Dedifferentiated amniotic fluid mesenchymal stem cell (primary cell): ENCODE results near the gene KLHL20.
"Not testable (repeated sequence)": the region's sequence is repeated elsewhere in the genome, so short reads cannot be mapped to it uniquely, and the experiment has no call there.

Experiments
- DNase-seq: peaks from one replicate; pipeline ENCODE4 v3.0.0-alpha.2; 2016; ENCODE audit errors: extremely low spot score

Gene KLHL20, protein sequence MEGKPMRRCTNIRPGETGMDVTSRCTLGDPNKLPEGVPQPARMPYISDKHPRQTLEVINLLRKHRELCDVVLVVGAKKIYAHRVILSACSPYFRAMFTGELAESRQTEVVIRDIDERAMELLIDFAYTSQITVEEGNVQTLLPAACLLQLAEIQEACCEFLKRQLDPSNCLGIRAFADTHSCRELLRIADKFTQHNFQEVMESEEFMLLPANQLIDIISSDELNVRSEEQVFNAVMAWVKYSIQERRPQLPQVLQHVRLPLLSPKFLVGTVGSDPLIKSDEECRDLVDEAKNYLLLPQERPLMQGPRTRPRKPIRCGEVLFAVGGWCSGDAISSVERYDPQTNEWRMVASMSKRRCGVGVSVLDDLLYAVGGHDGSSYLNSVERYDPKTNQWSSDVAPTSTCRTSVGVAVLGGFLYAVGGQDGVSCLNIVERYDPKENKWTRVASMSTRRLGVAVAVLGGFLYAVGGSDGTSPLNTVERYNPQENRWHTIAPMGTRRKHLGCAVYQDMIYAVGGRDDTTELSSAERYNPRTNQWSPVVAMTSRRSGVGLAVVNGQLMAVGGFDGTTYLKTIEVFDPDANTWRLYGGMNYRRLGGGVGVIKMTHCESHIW

DNA sequence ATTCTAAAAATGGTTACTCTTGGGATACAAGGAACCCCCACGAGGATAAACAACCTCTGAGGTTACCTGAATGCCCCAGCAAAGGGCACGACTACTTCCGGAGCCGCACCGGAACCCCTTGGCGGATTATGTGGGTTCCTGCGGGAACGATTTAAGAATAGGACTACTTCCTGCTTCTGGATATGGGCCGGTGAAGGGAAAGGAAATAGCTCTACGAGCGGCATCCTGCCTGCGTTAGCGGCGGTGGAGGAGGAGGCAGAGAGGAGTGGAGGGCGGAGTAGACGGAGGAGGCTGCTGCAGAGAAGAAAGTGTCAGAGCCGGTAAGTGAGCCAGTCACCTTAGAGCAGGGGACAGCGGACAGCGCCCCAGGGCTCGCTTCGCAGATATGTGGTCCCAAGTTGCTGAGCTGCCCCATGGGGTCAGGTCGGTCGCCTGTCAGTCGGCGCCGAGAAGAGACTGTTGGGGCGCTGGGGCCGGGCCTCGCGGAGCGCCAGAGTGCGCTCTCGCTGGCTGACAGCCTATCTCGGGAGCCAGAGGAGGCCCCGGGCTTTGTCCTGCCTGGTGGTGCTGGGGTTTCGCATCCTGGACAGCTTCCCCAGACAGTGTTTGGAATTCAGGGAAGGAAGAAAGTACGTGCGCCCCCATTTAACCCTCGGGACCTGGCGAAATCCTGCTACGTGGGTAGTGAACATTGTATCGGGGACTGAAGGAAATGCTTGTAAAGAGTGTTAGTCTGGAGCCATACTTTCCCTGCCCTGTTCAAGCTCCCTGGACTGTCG is at the start of gene KLHL20:
TSS of gene KLHL20 (plus strand) at position 223 of the 779 bp plus-strand sequence. CDS start 1,063 bp downstream, outside the sequence.
- peak; percentile 89 for DNase-seq

DNA sequence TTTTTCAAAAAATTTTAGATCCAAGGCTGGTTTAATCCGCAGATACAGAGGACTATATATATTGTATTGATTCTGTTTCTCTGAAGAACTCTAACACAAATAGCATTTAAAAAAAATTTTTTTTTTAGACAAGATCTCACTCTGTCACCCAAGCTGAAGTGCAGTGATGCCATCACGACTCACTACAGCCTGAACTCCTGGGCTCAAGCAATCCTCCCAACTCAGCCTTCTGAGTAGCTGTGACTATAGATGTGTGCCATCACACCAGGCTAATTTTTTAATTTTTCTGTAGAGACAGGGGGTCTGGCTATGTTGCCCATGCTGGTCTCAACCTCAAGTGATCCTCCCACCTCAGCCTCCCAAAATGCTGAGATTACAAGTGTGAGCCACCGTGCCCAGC is 48.1 kb upstream of the KLHL20 start:
- DNase-seq: no peak

DNA sequence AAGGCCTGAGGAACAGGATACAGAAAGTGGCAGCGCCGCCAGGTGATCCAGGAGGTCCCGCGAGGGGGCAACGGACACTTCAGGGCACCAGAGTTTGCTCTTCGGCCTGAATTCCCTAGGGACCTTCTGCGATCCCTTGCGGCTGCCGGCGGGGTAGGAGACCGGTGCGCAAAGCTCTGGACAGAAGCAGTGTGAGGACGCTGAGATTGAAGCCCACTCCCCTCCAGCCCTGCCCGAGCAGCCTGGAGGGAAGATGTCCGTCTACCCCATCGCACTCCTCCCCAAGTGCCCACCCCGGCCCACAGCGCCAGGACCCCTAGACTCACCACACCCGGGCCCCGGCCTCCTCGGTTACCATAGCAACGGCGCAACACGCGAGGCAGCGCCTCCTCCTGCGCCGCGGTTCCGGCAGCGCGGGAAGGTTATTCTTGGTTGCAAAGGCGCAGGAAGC is 45.3 kb upstream of the KLHL20 start, which contains the start of gene ANKRD45:
TSS of gene ANKRD45 (minus strand) at position 361 of the 451 bp plus-strand sequence. CDS start 10,433 bp downstream, outside the sequence.
- no peak for DNase-seq

DNA sequence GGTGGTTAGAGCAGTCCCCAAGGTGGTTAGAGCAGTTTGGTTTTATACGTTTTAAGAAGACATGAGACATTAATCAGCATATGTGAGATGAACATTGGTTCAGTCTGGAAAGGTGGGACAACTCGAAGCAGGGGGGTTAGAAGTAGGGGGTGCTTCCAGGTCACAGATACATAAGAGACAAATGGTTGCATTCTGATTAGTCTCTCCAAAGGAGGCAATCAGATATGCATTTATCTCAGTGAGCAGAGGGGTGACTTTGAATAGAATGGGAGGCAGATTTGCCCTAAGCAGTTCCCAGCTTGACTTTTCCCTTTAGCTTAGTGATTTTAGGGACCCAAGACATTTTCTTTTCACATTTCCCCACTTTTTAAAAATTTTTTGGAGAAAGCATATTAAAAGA is 40.3 kb upstream of the KLHL20 start:
- not testable (repeated sequence) for DNase-seq

DNA sequence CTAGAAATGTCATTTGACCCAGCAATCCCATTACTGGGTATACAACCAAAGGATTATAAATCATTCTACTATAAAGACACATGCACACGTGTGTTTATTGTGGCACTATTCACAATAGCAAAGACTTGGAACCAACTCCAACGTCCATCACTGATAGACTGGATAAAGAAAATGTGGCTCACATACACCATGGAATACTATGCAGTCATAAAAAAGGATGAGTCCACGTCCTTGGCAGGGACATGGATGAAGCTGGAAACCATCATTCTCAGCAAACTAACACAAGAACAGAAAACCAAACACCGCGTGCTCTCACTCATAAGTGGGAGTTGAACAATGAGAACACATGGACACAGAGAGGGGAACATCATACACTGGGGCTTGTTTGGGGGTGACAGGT is 34.6 kb upstream of the KLHL20 start:
- not testable (repeated sequence) for DNase-seq

DNA sequence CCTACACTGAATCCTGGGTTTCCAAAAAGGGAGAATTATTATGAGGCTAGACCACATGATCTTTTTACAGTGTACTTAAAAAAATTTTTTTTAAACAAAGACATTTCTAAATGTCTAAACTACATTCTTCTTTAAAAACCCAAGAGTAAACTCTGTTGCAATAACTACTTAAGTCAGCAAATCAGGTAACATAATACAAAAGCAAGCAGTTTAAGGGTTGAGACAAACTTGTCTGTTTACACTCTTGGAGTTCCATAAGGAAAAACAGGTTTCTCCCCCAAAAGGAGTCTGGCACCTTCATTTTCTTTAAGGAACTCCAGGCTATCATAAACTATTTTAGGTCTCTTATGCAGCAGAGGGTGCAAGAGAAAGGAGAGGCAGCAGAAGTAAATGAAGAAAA is 32.6 kb upstream of the KLHL20 start:
- no peak for DNase-seq

DNA sequence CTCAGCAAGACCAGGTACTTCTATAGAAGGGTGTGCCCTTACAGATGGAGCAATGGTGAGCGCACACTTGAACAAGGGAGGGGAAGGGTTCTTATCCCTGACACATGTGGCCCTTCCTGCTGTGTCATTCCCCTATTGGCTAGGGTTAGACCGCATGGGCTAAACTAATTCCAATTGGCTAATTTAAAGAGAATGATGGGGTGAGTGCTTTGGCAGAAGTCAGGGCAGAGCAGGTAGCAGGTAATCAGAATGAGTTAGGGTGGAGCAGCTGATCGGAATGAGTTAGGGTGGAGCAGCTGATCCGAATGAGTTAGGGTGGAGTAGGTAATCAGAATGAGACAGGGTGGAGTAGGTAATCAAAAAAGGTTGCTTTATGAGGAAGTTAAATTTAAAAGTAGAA is 30.9 kb upstream of the KLHL20 start:
- not testable (repeated sequence) for DNase-seq

DNA sequence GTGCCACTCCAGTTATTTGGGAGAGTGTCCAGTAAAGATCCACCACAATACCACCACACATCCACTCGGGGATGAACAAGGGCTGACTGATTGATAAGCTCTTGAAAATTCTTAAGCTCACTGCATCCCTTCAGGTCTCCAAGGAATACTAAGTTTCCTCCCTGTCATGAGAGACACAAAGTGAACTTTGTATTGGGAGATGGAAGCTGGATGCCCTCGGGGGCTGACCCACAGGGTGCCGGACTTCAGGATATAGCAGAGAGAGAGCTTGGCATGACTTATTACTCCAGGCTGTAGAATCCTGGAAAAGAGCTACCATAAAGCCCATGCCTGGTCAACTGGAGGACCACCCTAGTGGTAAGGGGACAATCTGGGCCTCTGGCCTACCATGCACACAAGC is 29.7 kb upstream of the KLHL20 start:
- not testable (repeated sequence) for DNase-seq

DNA sequence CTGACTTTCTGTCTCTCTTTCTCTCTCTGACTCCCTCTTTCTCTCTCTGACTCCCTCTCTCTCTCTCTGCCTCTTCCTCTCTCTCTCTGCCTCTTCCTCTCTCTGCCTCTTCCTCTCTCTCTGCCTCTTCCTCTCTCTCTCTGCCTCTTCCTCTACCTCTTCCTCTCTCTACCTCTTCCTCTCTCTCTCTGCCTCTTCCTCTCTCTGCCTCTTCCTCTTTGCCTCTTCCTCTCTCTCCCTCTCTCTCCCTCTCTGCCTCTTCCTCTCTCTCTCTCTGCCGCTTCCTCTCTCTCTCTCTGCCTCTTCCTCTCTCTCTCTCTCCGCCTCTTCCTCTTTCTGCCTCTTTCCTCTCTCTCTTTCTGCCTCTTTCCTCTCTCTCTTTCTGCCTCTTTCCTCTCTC is 26.5 kb upstream of the KLHL20 start:
- no peak for DNase-seq

DNA sequence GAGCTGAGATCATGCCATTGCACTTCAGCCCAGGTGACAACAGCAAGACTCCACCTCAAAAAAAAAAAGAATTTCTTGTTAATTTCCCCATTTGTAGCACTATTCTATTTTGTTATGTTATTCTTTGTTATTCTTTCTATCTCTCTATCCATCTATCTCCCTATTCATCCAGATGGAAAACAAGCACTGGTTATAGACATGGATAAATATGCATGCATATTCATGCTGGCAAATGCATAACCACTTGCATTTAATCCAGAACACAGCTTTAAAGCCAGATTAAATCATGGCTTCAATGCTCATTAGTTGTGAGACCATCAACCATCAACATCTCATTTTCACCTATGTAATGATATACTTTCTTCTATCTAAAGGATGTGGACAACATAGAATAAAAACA is 21.5 kb upstream of the KLHL20 start:
- DNase-seq: no peak

DNA sequence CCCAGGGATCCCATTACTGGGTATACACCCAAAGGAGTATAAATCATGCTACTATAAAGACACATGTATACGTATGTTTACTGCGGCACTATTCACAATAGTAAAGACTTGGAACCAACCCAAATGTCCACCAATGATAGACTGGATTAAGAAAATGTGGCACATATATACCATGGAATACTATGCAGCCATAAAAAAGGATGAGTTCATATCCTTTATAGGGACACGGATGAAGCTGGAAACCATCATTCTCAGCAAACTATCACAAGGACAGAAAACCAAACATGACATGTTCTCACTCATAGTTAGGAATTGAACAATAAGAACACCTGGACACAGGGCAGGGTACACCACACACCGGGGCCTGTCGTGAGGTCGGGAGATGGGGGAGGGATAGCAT is 13.5 kb upstream of the KLHL20 start:
- DNase-seq: not testable (repeated sequence)

DNA sequence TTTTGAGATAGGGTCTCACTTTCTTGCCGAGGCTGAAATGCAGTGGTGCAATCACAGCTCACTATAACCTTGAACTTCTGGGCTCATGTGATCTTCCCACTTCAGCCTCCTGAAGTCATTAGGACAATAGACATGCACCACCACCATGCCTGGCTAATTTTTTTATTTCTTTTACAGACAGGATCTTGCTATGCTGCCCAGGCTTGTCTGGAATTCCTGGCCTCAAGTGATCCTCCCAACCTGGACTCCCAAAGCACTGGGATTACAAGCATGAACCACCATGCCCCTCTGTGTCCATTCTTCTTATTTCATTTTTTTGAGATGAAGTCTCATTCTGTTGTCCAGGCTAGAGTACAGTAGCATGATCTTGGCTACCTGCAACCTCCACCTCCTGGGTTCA is 12.0 kb upstream of the KLHL20 start:
- DNase-seq: no peak

DNA sequence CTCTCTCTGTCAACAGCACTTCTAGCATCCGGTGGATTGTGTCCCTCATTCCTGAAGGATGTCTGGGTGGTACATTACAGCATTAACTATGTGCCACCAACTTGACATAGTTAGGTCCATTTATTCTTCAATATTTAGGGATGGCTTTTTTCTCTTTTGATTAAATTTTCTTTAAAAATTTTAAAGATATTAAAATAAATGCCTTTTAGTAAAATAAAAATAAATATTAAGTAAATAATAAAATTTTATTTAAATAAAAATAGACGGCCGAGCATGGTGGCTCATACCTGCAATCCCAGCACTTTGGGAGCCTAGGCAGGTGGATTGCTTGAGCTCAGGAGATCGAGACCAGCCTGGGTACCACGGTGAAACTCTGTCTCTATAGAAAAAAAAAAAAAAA is 9.7 kb upstream of the KLHL20 start:
- no peak for DNase-seq

DNA sequence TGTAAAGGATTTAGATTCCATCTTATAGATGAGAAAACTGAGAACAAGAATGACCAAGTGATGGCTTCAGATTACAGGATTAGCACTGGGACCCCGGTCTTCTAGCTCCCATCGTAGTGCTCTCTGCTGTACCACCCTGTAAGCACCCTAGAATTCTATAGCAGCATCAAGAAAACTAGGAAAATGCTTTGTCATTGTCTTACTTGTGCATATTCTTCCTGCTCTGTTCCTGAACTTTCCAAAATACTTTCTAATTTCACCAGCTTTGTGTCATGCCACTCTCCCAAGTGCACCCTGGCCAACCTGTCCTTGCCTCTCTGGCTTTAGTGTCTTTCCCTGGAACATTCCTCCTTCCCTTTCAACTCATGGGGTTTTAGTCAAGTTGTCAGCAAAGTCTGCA is 6.0 kb upstream of the KLHL20 start:
- DNase-seq: no peak

DNA sequence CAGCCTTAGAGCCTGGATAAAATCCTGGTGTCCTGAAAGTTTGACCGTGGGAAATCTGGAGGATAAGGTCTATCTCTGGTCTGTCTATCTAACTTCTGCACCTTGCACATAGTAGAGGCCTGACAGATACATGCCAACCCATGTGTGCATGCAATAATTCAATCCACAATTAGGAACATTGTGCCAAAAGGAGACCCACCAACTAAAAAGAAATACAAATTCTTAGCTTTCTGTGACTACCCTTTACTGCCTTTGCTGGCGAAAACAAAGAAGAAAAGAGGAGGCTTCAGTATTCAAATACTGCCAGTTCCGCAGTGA is 381 bp upstream of the KLHL20 start:
- DNase-seq: no peak

DNA sequence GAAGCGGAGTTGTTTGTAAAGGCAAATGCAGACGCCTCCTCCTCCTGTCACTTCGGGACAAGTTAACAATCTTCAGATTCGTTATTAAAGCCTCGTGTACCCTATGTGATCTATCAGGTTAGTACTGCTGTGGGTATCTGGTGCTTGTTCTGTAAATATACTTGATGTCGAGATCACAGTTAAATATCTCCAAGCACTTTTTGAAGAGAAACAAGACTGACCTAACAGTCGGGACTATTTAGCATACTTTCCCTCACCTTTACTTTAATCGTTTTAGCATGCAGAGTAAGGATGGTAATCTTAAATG is 710 bp downstream of the KLHL20 start:
- no peak for DNase-seq

DNA sequence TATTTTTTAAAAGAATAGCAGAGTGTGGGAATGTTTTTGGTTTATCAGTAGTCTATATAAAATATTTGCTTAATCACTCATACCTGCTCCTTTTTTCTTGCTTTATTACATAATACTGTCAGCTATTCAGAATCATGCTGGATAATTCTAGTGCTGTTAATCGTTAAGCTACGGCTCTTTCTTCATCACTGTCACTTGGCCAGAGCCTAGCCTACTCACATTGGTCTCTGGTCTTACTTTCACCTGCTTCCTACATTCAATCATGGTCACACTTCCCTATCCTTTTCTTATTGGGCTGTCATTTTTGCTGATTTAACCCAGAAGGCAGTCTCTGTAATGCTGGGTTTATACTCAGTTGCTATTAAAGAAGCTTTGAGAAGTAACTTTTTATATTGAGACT is 2.5 kb downstream of the KLHL20 start:
- DNase-seq: no peak

DNA sequence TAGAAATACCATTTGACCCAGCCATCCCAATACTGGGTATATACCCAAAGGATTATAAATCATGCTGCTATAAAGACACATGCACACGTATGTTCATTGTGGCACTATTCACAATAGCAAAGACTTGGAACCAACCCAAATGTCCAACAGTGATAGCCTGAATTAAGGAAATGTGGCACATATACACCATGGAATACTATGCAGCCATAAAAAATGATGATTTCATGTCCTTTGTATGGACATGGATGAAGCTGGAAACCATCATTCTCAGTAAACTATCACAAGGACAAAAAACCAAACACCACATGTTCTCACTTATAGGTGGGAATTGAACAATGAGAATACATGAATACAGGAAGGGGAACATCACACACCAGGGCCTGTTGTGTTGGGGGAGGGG is 16.6 kb downstream of the KLHL20 start:
- not testable (repeated sequence) for DNase-seq

DNA sequence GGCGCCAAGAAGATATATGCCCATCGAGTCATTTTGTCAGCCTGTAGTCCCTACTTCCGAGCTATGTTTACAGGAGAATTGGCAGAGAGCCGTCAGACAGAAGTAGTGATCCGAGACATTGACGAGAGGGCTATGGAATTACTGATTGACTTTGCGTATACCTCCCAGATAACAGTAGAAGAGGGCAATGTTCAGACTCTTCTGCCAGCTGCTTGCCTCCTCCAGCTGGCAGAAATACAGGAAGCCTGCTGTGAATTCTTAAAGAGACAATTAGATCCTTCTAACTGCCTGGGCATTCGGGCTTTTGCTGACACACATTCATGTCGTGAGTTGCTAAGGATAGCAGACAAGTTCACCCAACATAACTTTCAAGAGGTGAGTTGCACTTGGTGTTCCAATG is 19.1 kb downstream of the KLHL20 start:
- no peak for DNase-seq

DNA sequence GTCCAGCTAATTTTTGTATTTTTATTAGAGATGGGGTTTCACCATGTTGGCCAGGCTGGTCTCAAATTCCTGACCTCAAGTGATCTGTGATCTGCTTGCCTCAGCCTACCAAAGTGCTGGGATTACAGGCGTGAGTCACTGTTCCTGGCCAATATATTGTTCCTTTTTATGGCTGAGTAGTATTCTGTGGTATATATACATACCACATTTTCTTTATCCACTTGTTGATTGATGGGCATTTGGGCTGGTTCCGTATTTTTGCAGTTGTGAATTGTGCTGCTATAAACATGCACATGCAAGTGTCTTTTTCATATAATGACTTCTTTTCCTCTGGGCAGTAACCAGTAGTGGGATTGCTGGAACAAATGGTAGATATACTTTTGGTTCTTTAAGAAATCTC is 21.3 kb downstream of the KLHL20 start:
- not testable (repeated sequence) for DNase-seq

DNA sequence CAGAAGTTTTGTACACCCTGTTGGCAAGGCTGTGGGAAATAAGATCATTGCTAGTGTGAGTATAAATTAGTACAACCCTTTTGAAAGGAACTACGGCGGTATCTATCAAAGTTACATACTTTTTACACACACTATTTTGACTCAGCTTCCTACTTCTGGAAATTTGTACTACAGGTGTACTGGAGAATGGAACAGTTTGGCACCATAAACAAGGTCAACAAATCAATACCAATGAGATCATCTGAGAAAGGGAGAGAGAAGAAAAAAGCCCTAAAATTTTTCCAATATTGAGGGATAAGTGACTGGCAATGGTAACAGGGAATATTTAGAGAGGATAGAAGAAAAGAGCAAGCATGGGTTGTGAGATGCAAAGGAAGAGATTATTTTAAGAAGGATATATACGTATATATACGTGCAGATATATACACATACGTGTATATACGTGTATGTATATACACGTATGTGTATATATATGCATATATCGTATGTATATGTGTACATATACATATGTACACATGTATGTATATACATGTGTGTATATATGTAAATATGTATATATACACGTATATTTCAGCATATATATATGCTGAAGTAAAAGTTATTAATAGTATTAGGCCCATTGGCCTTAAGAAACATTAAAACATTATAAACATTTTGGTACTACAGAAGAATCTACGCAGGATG is 27.6 kb downstream of the KLHL20 start:
- DNase-seq: no peak

DNA sequence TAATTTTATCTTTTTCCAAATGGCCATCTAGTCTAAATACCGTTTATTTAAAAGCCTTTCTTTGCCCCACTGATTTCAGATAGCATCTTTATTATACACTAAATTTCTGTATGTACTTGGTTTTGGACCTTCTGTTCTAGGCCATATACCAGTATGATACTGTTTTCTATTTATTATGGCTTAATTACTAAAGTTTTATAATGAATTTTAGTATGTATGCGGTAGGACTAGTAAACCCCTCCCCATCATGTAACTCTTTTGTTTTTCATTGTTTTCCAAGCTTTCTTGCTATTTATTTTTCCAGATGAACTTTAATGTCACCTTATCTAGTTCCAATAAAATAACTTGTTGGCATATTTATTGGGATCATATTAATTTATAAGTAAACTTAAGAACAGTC is 29.9 kb downstream of the KLHL20 start:
- no peak for DNase-seq
